ENCODE data around the gene SHB. TPM values are rescaled to one million over a fixed set of nuclear protein-coding genes. Genes with fewer than 3 reads are reported as not detected.
A peak's percentile ranks its signal among the peaks of the same experiment; 100 is the strongest.

SHB gene
- total RNA-seq, 1 donor from 2014 or later: 33.4 TPM

DNA sequence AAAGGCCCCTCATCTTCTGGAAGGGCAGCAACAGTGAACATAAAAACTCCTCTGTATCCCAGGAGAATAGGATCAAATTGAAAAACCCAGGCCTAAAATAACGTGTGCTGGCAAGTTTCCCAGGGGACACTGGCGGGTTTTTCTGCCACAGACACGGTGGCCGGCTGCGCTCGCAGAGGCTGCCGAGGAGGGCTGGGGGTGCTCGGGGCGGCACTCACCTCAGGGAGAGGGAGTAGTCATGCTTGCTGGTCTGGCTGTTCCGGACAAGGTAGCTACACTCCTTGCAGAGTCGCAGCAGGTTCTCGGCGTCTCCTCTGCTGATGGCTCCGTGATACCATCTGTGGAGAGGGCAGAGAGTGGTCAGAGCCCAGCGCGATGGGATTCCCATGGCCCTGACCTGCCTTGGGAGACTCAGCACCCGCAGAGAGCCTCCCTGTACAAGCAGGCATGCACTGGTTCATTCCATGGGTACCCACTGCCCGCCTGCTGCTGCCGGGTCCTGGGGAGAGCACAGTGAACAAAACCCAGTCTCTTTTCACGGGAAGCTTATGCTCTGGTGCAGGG lies 120.5 kb downstream of the SHB start:
- DNase-seq: no peak

DNA sequence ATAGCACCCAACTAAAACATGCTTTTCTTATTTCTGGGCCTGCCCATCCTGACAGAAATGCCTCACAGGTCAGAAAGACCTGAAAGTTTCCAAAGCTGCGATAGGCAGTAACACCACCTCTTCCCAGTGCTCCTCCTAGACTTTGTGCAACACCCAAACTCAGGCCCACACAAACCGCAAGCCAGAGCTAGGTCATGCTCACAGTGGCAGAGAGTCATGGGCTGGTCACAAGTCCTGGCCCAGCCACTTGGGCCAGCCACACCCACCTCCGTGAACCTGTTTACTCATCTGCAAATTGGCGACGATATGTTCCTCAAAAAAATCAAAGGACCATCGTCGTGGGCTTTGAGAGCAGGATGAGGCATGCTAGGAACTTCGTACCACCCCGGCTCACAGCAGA lies 121.0 kb downstream of the SHB start:
- DNase-seq: no peak

DNA sequence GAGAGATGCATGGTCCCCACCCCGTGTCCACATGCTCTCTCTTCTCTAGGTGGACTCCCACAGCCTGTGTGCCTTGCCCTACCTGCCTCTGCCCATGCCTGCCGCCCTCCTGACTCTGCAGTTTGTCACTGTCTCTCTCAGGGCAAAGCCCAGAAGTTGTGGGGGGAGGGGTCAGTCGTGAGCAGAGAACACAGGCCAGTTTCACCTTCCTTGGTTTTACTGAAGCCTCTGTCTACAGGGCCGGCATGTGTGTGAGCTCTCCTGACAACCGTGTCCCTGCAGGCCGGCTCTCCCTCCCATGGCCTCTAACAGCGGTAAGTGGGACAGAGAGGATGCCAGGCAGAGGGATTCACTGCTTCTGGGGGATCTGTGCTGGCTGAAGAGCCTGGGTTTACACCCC lies 121.6 kb downstream of the SHB start:
- DNase-seq: no peak

GRCh38 chr9:37946971-37947370 lies 122.1 kb downstream of the SHB start:
- no peak for DNase-seq

- DNase-seq: no peak
Observed at GRCh38 chr9:37946041-37946440, 123.0 kb downstream of the SHB start.

DNA sequence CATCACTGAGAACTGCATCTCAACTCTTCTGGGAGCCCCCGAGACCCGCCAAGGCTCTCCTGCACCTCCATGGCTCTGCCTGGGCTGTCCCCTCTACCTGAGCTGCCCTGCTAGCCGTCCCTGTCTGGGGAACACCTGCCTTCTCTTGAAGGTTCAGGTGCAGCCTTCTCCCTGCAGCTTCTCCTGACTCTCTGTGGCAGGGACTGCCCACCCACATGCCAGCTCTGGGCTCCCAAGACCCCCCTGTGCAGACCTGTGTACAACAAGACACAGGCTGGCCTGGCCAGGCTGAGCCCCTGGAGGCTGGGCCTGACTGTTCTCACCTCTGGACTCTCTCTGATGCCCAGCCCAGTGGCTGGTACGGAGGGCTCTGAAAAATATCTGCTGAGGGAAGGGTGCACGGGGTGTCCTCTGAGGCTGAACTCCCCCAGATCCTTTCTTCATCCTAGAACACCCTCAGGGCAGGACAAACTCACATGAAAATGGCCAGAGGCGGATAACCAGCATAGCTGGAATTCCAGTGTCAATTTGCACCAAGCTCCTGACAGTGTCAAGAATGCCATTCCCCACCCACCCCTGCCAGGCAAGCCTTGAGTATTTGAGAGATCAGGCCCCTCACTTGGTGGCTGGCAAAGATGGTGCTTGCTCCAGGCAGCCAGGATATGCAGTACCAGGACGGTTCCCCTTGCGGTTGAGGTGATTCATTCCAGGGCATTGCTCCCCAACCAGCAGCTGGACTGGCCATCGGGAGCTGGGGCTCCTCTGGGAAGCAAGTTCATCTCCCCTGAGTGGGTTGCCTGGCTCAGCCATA lies 124.2 kb downstream of the SHB start:
- no peak for DNase-seq

DNA sequence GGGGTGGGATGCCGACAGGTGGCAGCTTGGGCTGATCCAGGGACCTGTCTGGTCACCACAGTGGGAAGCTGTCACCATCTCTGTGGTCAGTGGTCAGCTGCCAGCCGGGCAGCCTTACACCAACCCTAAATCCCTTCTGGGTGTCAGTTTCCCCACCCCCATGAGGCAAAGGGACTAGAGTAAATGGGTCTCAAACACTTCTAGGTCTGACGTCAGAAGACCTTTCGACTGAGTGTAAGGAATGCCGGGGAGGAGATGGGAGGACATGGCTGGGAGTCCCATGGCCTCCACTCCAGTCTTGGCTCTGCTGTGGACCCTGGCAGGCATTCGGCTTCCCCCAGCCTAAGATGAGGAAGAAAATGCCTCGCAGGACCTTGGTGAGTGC lies 124.8 kb downstream of the SHB start:
- DNase-seq: no peak

DNA sequence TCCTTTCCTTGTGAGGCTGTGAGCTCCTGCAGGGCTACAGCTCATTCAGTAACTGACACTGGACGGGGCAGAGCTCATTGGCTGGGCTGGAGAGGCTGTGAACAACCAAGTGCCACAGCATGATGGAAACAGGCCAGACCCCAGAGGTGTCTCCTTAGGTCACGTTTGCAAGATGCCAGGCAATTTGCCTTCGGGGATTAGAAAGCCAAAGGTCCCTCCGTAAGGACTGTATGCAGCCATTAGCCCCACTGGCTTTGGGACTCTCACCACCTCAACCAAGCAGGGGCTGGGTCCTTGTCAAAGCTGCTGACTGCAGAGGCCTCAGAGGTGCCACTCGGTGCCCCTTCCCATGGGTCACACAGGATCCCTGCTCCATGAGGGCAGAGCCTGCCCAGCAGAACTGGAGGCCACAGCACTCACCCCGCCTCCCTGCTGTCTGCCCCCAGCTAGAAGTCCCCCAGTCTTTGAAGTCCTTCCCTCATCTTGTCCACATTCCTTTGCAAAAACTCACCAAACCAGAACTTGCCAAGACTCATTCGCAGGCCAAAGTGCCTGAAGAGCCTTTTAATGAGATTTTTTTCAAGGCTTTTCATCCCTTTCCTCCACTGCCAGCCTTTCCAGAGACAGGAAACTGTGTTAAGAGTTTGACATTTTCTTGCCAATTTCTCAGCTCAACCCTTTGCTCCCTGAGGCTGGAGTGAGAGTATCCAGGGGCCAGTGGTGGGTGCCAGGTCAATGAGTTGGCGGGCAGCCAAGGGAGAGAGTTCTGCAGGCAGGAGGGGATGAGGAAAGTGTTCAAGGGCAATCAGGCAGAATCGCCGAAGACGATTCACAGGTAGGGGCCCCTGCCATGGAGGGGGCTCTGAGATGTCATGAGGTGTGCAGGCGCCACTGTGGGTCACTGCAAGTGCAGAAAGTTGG lies 125.4 kb downstream of the SHB start:
- DNase-seq: peak; percentile 68

- DNase-seq: no peak
Observed at GRCh38 chr9:37942621-37943344, 126.2 kb downstream of the SHB start.

- DNase-seq: no peak
Observed at GRCh38 chr9:37941253-37941652, 127.8 kb downstream of the SHB start.

DNA sequence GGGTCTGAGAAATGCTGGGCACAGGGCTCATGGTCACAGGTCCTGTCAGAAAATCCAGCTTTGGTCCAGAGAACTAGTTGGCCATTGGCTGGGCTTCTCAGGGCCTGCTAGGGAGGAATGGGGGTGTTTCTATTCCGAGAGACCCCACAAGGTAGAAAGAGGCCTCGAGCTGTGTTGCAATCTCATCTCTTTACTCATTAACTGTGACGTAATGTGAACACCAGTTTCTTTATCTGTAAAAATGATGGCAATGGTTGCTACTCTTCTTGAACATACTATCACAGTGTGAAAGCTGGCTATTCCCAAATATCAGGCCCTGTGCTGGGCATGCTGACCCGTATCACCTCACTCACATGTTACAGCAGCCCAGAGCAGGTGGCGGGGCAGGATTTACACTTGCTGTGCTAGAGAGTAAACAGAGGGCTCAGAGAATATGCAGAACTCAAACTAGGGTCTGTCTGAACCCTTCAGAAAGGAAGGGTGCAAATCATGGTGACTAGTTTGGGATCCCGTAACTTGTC lies 129.4 kb downstream of the SHB start:
- no peak for DNase-seq

GRCh38 chr9:37938121-37938891 lies 130.7 kb downstream of the SHB start:
- peak; percentile 91 for DNase-seq

- DNase-seq: no peak
Observed at GRCh38 chr9:37937366-37937765, 131.7 kb downstream of the SHB start.

DNA sequence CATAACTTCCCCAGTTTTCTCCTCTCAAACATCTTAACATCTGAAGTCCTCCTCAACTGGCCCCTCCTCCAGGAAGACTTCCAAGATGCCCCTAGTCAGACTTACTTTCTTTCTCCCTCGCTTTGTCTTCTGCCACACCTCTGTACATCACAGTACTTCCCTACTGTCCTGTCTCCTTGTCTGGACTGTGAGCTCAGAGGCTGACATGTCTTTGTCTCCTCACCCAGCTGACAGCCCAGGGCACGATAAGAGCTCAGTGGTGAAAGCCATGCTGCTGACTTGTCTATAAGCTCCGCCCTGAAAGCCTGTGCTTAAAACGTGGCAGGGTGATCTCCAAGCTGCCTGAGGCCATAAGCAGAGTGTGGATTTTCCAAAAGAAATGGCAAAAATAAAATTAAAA lies 132.1 kb downstream of the SHB start:
- no peak for DNase-seq

DNA sequence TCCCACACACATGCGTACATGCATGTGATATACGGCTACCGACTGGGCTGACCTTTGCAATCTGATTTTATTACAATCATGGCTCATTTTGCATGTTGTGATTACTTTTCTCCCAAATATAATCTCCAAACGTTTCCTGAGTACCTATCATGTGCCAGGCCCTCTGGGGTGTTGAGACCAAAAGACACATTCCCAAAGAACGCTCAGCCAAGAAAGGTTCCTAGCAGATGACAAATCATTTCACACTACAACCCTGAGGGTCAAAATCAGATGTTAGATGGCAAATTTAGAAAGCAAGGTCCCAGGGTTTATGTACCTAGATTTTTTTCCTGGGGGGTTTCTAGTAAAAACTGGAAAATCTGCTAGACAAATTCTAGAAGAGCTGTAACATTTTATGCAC lies 132.7 kb downstream of the SHB start:
- no peak for DNase-seq

DNA sequence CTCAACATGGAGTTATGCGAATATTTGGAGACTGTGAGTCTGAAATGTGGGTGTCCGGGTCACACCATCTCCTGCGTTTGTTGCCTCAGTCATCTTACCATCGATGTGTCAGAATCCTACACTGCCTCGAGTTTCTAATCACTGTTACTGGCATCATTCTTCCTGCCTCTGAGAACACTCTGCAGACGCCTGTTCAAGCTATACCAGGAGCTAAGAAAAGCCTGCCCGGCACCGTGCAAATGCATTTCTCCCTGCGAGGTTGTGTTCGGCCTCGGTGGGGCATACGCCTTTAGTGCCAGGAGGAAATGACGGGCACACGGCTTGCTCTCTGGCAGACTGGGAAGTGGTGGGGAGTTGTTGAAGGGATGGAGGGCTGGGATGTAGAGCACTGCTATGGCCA lies 133.9 kb downstream of the SHB start:
- no peak for DNase-seq

DNA sequence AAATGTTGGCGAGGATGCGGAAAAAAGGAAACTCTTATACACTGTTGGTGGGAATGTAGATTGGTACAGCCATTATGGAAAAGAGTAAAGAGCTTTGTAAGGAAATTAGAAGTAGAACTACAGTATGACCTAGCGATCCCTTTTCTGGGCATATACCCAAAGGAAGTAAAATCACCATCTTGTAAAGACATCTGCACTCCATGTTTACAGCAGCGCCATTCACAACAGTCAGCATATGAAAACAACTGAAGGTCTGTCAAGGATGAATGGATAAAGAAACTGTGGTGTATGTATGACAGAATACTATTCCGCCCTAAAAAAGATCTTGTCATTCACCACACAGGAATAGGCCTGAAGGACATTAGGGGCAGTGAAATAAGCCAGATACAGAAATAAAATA lies 137.4 kb downstream of the SHB start:
- peak; percentile 36 for DNase-seq

DNA sequence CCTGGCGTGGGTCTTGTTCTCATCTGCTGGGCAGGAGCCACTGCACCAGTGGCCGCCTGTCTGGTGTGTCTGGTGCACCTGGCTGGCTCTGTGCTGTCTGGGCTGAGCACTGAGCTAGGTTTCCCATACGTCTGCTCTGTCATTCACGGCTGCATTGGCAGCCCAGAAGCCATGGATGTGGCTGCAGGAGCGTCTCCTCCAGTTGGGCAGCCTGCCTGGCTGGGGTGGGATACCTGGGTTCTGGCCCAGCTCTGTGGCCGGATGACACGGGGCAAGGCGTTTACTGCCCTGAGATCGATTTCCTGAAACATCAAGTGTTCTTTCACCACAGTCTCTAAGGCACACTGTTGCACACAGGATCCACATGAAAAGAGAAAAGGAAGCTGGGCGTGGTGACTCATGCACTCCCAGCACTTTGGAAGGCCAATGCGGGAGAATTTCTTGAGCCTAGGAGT lies 139.6 kb downstream of the SHB start:
- peak; percentile 88 for DNase-seq

DNA sequence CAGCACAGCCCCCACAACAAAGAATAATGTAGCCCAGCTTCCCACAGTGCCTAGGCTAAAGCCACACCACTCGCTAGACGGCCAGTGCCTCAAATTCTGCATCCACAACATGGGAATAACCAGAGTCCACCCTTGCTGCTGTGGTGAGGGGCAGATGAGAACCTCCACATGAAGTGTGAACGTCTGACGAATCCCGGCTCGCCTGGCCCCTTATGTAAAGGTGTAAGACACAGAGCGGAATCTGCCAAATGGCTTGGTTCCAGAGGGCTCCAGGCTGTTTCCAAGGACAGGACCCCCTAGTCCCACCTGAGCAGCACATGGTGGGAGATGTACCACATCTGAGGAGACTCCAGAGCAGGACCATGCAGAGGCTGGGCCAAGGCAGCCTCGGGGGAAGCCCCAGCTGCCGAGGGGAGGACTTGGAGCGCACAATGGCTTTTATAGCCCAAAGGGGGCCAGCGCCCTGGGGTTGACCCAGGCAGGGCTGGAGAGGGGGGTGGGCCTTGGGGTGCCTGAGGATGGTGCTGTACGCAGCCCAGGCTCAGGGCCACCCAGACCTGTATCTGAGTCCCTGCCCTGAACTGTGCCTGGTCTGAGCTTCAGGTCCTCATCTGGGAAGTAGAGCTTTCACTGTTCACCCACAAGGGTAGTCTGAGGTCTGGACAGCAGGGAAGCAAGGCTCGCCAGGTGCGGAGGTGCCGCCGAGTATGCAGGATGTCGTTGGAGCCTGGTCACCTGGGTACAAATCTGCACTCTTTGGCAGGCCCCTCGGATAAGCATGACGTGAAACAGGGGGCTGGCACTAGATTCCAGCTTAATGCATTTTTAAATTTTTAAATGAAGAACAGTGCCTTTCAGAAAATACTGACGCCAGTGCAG lies 140.2 kb downstream of the SHB start:
- no peak for DNase-seq

Data from dermis blood vessel endothelial cell (primary cell).